HepG2 (cell line): ENCODE measurements around the gene UBL7. TPM values are rescaled to one million over a fixed set of nuclear protein-coding genes. Genes with fewer than 3 reads are reported as not detected.

Experiments
- AKAP8 ChIP-seq: sonication (generic); formaldehyde crosslinking; IDR thresholded peaks from 2 replicates; pipeline ENCODE4 v1.5.1; 2020; ENCODE audit warnings: mild to moderate bottlenecking, missing genetic modification reagents
- FOXM1 ChIP-seq: sonication (generic); formaldehyde crosslinking; IDR thresholded peaks from 2 replicates; pipeline ENCODE4 v1.5.0; 2020; ENCODE audit warnings: missing genetic modification reagents
- NAIF1 ChIP-seq: sonication (generic); formaldehyde crosslinking; IDR thresholded peaks from 2 replicates; pipeline ENCODE4 v1.5.0; 2020; ENCODE audit warnings: mild to moderate bottlenecking, missing genetic modification reagents, borderline replicate concordance
- SIN3A ChIP-seq: IDR thresholded peaks from 2 replicates; pipeline ENCODE4 v1.6.1; 2011; ENCODE audit warnings: low read depth, mild to moderate bottlenecking, control low read depth, low read length, borderline replicate concordance
- SRF ChIP-seq: IDR thresholded peaks from 2 replicates; pipeline ENCODE4 v1.6.1; 2011; ENCODE audit warnings: mild to moderate bottlenecking, low read depth, low read length, moderate library complexity
- TBP ChIP-seq: sonication (generic); formaldehyde crosslinking; IDR thresholded peaks from 2 replicates; pipeline ENCODE4 v1.5.0; 2020; ENCODE audit warnings: missing genetic modification reagents
- ZFP62 ChIP-seq: sonication (generic); formaldehyde crosslinking; IDR thresholded peaks from 2 replicates; pipeline ENCODE4 v1.4.0; 2020; ENCODE audit warnings: missing genetic modification reagents
- ZNF350 ChIP-seq: sonication (generic); formaldehyde crosslinking; IDR thresholded peaks from 2 replicates; pipeline ENCODE4 v1.4.0; 2020; ENCODE audit warnings: mild to moderate bottlenecking, low read depth, missing genetic modification reagents, borderline replicate concordance
- ZNF766 ChIP-seq: sonication (generic); formaldehyde crosslinking; IDR thresholded peaks from 2 replicates; pipeline ENCODE4 v1.5.0; 2020; ENCODE audit warnings: missing genetic modification reagents, borderline replicate concordance
- polyA plus RNA-seq, 8 experiments: library from polyadenylated mRNA; depleted of rRNA in 3 of 8; stranded (reverse) in 7 of 8; unstranded in 1 of 8; fragments of >200 nt; fragmentation: Illumina TruSeq in 4 of 8; extraction: Trizol in 4 of 8; gene quantifications; 2 replicates each; pipeline versions ENCODE4 v1.2.1 to v1.2.3, GENCODE V29; 2011 to 2016; ENCODE audit warnings: low read depth in 4 of 8, missing spikeins in 1 of 8, mixed read lengths in 1 of 8; ENCODE audit not compliant: insufficient read depth in 1 of 8
- total RNA-seq, 5 experiments: library from RNA; depleted of rRNA; stranded (reverse); fragments of >200 nt; fragmentation: Illumina TruSeq; extraction: Trizol; gene quantifications; 2 replicates each; pipeline ENCODE4 v1.2.3, GENCODE V29; 2016; ENCODE audit warnings: low read depth in 1 of 5
- TF ChIP-seq, protein P1 (sequence below): sonication (generic); formaldehyde crosslinking; IDR thresholded peaks from 2 replicates; pipeline ENCODE4 v1.5.1; 2020; ENCODE audit warnings: mild to moderate bottlenecking, missing genetic modification reagents, moderate library complexity
- TF ChIP-seq, protein P2 (sequence below), 2 experiments: fragments of 450-650 bp in 1 of 2; sonication (generic) in 1 of 2; formaldehyde crosslinking; IDR thresholded peaks; 2 replicates each; pipeline versions ENCODE4 v1.5.0 to v1.8.0; 2020 to 2022; ENCODE audit warnings: mild to moderate bottlenecking in 1 of 2, missing genetic modification reagents in 1 of 2
- TF ChIP-seq, protein P3 (sequence below): sonication (generic); formaldehyde crosslinking; IDR thresholded peaks from 2 replicates; pipeline ENCODE4 v1.5.0; 2020; ENCODE audit warnings: missing genetic modification reagents, mild to moderate bottlenecking, borderline replicate concordance
- TF ChIP-seq, protein P4 (sequence below): sonication (generic); formaldehyde crosslinking; IDR thresholded peaks from 2 replicates; pipeline ENCODE4 v1.4.0; 2020; ENCODE audit warnings: missing genetic modification reagents, borderline replicate concordance

UBL7 gene
- total and polyA plus RNA-seq, 2 of the 13 experiments (the other 11 are each of a cell fraction or from before 2014, with no cell fraction given): 55.0 to 63.5 TPM

DNA sequence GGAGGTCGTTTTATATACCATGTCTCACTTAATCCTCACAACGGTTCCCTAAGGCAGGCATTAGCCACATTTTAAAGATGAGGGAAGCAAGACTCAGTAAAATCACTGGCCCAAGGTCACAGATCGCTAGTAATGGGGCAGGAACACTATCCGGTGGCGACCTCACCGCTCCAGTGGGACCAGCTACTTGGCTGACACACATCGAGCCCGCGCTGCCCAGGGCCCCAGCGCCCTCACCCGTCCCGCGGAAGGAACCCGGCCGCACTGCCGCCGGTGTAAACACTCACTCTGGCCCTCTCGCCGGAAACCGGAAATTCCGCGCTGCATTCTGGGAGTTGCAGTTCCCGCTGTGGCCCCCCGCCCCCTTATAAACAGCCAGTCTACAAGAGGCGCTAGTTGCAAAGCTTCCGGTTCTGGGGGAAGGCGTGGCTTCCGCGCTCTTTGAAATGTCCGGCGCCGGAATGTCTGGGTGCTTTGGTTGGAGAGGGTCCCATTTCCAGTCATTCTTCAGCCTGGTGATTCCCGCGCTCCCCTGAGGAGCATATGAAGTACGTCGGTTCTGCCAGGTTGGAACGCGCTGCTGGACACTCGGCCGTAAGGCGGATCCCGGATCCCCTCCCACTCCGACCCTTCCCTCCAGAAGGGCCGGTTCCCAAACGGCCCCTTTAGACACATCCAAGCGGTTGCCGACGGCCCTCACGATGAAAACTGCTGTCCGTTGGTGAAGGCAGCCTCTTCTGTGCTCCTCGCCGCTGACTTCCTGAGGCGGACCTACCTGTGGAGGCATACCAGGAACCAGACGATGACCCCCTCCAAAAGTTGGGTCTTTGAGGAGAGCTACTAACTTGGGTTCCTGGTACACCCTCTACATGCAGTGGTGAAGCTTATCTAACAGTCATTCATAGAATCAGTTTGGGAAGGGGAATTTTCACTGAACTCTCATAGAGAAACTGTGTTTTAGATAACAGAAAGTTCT lies at the start of gene UBL7 (continued):
- TF ChIP-seq ZNF350 (CRISPR knock-in tag) (peak; percentile 88; the same call in 1 of the 2 replicates), NAIF1 (CRISPR knock-in tag) (0 out of 2 replicates have a peak, but pooled peaks have one; percentile 75), ZFP62 (CRISPR knock-in tag) (no peak), SRF (no peak; the same call in 1 of the 2 replicates), AKAP8 (no peak; the same call in 1 of the 2 replicates), FOXM1 (no peak), ZNF766 (CRISPR knock-in tag) (0 out of 2 replicates have a peak, but pooled peaks have one; percentile 36), SIN3A (peak; percentile 92), TBP (CRISPR knock-in tag) (no peak)
- TF ChIP-seq, protein P1, sequence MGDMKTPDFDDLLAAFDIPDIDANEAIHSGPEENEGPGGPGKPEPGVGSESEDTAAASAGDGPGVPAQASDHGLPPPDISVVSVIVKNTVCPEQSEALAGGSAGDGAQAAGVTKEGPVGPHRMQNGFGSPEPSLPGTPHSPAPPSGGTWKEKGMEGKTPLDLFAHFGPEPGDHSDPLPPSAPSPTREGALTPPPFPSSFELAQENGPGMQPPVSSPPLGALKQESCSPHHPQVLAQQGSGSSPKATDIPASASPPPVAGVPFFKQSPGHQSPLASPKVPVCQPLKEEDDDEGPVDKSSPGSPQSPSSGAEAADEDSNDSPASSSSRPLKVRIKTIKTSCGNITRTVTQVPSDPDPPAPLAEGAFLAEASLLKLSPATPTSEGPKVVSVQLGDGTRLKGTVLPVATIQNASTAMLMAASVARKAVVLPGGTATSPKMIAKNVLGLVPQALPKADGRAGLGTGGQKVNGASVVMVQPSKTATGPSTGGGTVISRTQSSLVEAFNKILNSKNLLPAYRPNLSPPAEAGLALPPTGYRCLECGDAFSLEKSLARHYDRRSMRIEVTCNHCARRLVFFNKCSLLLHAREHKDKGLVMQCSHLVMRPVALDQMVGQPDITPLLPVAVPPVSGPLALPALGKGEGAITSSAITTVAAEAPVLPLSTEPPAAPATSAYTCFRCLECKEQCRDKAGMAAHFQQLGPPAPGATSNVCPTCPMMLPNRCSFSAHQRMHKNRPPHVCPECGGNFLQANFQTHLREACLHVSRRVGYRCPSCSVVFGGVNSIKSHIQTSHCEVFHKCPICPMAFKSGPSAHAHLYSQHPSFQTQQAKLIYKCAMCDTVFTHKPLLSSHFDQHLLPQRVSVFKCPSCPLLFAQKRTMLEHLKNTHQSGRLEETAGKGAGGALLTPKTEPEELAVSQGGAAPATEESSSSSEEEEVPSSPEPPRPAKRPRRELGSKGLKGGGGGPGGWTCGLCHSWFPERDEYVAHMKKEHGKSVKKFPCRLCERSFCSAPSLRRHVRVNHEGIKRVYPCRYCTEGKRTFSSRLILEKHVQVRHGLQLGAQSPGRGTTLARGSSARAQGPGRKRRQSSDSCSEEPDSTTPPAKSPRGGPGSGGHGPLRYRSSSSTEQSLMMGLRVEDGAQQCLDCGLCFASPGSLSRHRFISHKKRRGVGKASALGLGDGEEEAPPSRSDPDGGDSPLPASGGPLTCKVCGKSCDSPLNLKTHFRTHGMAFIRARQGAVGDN: peak; percentile 89
- TF ChIP-seq, protein P2, sequence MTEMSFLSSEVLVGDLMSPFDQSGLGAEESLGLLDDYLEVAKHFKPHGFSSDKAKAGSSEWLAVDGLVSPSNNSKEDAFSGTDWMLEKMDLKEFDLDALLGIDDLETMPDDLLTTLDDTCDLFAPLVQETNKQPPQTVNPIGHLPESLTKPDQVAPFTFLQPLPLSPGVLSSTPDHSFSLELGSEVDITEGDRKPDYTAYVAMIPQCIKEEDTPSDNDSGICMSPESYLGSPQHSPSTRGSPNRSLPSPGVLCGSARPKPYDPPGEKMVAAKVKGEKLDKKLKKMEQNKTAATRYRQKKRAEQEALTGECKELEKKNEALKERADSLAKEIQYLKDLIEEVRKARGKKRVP (CRISPR knock-in tag; IDR thresholded peaks at IDR 0.05): peak in 1 of 2 experiments; percentile 58; a peak in 1 of 4 replicates
- TF ChIP-seq, protein P3, sequence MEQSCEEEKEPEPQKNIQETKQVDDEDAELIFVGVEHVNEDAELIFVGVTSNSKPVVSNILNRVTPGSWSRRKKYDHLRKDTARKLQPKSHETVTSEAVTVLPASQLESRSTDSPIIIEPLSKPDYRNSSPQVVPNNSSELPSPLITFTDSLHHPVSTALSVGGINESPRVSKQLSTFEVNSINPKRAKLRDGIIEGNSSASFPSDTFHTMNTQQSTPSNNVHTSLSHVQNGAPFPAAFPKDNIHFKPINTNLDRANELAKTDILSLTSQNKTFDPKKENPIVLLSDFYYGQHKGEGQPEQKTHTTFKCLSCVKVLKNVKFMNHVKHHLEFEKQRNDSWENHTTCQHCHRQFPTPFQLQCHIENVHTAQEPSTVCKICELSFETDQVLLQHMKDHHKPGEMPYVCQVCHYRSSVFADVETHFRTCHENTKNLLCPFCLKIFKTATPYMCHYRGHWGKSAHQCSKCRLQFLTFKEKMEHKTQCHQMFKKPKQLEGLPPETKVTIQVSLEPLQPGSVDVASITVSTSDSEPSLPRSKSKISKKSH: peak; percentile 64; the same call in 1 of the 2 replicates
- TF ChIP-seq, protein P4, sequence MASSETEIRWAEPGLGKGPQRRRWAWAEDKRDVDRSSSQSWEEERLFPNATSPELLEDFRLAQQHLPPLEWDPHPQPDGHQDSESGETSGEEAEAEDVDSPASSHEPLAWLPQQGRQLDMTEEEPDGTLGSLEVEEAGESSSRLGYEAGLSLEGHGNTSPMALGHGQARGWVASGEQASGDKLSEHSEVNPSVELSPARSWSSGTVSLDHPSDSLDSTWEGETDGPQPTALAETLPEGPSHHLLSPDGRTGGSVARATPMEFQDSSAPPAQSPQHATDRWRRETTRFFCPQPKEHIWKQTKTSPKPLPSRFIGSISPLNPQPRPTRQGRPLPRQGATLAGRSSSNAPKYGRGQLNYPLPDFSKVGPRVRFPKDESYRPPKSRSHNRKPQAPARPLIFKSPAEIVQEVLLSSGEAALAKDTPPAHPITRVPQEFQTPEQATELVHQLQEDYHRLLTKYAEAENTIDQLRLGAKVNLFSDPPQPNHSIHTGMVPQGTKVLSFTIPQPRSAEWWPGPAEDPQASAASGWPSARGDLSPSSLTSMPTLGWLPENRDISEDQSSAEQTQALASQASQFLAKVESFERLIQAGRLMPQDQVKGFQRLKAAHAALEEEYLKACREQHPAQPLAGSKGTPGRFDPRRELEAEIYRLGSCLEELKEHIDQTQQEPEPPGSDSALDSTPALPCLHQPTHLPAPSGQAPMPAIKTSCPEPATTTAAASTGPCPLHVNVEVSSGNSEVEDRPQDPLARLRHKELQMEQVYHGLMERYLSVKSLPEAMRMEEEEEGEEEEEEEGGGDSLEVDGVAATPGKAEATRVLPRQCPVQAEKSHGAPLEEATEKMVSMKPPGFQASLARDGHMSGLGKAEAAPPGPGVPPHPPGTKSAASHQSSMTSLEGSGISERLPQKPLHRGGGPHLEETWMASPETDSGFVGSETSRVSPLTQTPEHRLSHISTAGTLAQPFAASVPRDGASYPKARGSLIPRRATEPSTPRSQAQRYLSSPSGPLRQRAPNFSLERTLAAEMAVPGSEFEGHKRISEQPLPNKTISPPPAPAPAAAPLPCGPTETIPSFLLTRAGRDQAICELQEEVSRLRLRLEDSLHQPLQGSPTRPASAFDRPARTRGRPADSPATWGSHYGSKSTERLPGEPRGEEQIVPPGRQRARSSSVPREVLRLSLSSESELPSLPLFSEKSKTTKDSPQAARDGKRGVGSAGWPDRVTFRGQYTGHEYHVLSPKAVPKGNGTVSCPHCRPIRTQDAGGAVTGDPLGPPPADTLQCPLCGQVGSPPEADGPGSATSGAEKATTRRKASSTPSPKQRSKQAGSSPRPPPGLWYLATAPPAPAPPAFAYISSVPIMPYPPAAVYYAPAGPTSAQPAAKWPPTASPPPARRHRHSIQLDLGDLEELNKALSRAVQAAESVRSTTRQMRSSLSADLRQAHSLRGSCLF: no peak
